SK-N-SH treated with all-trans-retinoic acid at 6 μM for 48 hours (cell line): ENCODE data around the gene ZNF423.

ENCODE experiments used
- GLIS3 ChIP-seq: fragments of 250-450 bp; sonication (Bioruptor Pico); IDR thresholded peaks from 2 replicates; pipeline ENCODE4 v1.5.0; 2020; ENCODE audit warnings: mild to moderate bottlenecking, moderate library complexity
- ISL1 ChIP-seq: fragments of 250-450 bp; sonication (Bioruptor Pico); IDR thresholded peaks from 2 replicates; pipeline ENCODE4 v2.1.2; 2022; ENCODE audit warnings: mild to moderate bottlenecking, moderate library complexity
- SNAI2 ChIP-seq: fragments of 250-450 bp; sonication (Bioruptor Pico); IDR thresholded peaks from 2 replicates; pipeline ENCODE4 v1.5.0; 2020; ENCODE audit warnings: mild to moderate bottlenecking, moderate library complexity
- TCF4 ChIP-seq: fragments of 250-450 bp; sonication (Bioruptor Pico); IDR thresholded peaks from 2 replicates; pipeline ENCODE4 v1.8.0; 2021; ENCODE audit warnings: mild to moderate bottlenecking, moderate library complexity, borderline replicate concordance
- TOX ChIP-seq: fragments of 250-450 bp; sonication (Bioruptor Pico); IDR thresholded peaks from 2 replicates; pipeline ENCODE4 v1.8.0; 2021; ENCODE audit warnings: mild to moderate bottlenecking, moderate library complexity, borderline replicate concordance
- ZFP3 ChIP-seq: fragments of 250-450 bp; sonication (Bioruptor Pico); IDR thresholded peaks from 2 replicates; pipeline ENCODE4 v1.5.0; 2020; ENCODE audit warnings: mild to moderate bottlenecking, moderate library complexity
- ZNF565 ChIP-seq: fragments of 450-650 bp; formaldehyde crosslinking; conservative IDR thresholded peaks from 2 replicates; pipeline ENCODE4 v1.5.0; 2020; ENCODE audit warnings: low read depth, mild to moderate bottlenecking, moderate library complexity
- ZNF70 ChIP-seq: fragments of 450-650 bp; formaldehyde crosslinking; IDR thresholded peaks from 2 replicates; pipeline ENCODE4 v1.5.0; 2020; ENCODE audit warnings: mild to moderate bottlenecking, moderate library complexity

- TF ChIP-seq GLIS3 (CRISPR knock-in tag) (no peak), ISL1 (CRISPR knock-in tag) (no peak), TOX (no peak), ZNF565 (no peak), ZFP3 (no peak), TCF4 (CRISPR knock-in tag) (no peak), ZNF70 (CRISPR knock-in tag) (no peak), SNAI2 (CRISPR knock-in tag) (no peak)
Measured at GRCh38 chr16:49494474-49494873, 361.4 kb downstream of the ZNF423 start.
